Measurements from ENCODE around the gene VKORC1. TPM values are rescaled to one million over a fixed set of nuclear protein-coding genes. Genes with fewer than 3 reads are reported as not detected.

VKORC1 gene
- total RNA-seq, result 134 and 306 TPM in 2 replicates

DNA sequence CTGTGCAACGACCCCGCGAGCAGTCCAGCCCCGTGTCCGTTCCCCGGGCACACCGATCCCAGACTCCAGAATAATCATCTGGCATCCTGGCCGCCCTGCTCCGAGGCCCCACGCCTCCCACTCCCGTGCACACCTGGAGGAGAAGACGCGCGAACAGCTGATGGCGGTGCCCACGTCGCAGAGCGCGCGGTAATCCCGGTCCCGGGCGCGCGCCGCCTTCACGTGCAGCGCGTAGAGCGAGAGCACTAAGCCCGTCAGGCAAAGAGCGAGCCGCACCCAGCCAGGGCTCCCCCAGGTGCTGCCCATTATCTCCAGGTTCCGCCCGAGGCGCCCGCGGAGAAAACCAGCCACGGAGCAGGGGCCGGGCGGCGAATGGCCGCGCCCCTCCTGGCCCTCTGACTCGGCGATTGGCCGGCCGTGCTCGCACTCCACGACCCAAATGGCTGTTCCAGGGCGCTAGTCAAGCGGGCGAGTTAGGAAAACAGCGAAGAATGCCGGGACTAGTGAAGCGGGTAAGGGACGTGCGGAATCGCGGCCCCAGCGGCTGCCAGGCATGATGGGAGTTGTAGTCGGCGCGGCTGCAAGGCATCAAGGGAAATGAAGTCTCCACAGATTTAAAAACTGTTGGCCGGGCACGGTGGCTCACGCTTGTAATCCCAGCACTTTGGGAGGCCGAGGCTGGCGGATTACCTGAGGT, at the start of gene VKORC1:
VKORC1 (minus strand) TSS at position 374 of the 697 bp plus-strand sequence; CDS start at position 306, 68 bp downstream.

DNA sequence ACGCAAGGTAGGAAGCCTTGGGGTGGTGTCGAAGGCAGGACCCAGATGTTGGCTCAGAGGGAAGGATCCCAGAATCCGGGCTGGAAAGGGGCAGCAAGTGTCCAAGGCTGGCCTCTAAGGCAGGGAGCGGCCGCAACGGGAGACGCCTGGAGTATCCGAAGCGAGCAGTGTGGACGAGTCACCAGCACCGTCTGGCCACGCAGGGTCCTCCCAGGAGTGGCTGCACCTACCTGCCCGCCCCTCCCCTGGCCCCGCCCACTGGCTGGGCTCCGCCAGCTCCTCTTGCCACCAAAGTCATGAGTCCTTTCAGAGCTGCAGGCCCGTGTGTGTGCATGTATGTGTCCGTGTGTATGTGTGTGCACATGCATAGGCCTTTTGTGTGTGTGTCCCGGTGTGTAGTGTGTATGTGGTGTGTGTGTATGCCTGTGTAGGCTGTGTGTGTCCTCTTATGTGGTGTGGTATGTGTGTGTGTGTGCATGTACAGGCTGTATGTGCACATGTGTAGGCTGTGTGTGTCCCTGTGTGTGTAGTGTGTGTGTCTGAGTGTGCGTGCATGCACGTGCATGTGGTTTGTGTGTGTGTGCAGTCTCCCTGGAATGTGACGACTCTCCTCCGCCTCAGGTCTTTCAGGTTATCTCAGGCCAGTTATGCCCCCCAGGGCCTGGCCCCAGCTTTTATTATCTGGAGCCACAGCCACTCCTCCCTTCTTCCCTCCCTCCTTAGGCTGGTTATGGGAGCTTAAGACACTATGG, 41.1 kb upstream of the VKORC1 start, which contains the start of gene PRSS8:
PRSS8 (minus strand) TSS at position 193 of the 752 bp plus-strand sequence. CDS start 229 bp downstream, outside the sequence.

DNA sequence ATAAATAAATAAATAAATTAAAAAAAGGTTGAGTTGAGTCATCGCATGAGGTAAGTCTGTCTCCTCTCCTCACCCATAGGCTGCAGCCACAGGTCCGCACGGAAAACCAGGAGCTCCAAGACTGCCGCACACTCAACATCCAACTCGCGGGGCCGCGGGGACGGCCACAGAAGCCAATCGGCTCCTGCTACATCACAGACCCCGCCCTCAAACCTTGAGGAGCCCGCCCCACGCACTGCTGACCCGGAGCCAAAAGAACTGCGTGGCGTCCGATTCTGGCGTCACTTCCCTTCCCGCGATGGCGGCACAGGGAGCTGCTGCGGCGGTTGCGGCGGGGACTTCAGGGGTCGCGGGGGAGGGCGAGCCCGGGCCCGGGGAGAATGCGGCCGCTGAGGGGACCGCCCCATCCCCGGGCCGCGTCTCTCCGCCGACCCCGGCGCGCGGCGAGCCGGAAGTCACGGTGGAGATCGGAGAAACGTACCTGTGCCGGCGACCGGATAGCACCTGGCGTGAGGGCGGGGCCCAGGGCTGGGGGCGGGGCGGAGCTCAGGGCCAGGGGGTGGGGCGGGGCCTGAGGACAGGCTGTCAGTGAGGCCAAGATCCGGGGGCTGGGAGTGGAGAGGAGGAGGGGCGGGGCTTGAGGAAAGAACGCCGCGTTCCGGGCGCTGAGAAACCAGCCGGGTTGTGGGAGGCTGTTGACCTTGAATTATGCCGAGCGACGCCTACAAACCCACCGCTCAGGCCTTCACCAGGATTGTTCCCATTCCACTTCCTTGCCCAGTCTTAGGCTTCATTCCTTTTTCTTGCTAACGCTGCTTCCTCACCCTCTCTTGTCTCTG, 23.0 kb upstream of the VKORC1 start, which contains the start of gene KAT8:
KAT8 (plus strand) TSS at position 281 of the 839 bp plus-strand sequence; CDS start at position 299, 18 bp downstream.

DNA sequence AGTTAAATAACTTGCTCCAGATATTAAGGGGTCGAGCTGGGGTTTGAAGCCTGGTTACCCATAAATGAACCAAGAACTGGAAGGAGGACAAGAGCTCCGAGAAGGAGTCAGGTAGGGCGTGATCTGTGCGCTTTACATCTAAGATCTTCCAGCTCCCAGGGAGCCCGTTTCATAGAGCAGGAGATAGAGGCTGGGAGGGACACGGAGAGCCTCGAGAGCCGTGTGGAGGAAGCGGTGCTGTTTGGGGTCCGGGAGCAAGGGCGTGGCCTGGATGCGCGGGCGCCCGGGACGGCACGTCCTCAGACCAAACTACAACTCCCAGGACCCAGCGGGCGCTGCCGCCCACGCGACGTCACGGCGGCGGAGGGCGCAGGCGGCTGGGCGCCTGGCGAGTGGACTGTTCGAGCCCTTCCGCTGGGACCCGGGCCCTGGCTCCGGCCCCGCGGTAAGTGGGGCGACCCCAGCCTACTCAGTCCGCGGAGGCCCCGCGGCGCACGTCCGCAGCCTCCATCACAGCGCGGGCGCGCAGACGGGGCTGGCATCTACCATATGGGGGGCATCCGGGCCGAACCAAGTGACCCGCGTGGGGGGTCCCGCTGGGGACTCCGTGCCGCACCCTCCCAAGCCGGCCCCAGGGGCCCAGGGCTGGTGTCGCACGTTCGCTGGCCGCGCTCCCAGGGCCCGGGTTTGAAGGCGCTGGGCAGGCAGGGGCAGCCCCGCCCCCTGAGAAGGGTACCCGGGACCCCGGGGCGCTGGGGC, 13.6 kb upstream of the VKORC1 start, which contains the start of gene BCKDK:
BCKDK (plus strand) TSS at position 352 of the 759 bp plus-strand sequence. CDS start 838 bp downstream, outside the sequence.

DNA sequence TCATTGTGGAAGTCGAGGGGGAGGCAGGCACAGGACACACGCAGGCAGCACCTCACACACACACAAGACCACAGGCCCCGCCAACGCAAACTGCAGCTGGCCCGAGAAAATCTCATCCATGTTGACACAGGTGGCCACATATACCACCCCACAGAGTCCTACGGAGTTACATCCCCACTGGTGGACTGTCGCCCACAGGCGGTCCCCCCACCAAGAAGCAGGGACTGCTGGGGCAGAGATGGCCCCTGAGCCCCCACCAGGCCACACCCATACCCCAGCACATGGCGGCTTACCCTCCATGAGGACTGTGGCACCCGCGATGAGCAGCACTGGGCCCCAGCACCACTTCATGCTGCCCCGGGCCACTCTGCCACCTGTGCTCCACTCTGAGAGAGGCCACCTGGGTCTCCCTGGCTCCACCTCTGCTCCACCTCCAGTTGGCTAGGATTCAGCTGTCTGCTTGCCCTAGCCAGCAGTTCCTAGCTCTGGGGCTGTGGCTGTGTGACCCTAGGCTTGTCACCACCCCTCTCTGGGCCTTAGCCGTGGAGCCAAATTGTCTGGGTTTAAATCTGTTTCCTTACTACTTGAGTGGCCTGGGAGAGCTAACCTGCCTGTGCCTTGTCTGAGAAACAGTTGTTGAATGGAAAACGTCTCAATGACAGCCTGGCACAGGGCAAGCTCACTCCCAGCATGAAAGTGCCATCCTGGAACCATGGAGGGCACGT, 6.0 kb downstream of the VKORC1 start, which contains the start of gene PRSS53:
PRSS53 (minus strand) TSS at position 485 of the 725 bp plus-strand sequence; CDS start at position 351, 134 bp downstream.

DNA sequence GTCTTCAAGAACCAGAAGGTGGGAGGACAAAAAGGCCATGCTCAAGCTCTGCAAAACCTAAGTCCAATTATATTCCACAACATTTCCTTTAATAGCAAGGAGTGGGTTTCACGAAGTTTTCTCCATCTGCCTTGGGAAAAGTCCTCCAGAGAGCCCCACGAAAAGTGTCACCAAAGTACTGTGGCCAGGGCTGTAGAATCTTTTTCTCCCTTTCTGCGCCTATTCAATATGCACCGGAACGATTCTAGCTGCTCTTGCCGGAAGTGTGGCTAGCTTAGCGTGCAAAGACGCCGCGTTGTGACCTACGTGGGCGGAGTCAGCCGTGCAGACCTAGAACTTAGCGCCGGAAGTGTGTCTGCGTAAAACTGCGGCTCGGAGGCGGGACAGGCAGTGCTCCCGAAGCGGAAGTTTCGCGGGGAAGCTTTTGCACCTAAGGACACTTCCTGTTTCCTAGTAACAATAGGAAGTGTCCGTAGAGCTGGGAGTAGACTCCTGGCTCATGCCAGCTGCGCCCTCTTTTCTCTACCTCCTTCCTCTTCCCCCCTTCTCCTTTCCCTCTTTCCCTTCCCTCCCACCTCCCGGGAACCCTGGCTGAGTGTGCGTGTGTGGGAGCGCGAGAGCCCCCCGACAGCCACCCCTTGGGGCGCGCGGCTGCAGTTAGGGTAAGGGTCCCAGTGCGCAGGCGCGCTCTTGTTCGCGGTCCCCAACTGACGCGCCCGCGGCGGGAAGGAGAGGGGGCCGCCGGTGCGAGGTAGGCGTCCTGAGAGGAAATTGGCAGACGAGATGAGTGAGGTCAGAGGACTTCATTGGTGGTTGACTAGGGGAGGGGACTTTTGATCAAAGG, 20.4 kb downstream of the VKORC1 start, which contains the start of the genes ZNF646 and ZNF668:
ZNF646 (plus strand) TSS at position 453 of the 844 bp plus-strand sequence. CDS start 1,903 bp downstream, outside the sequence.
ZNF668 (minus strand) TSS at position 271 of the 844 bp plus-strand sequence. CDS start 9,781 bp downstream, outside the sequence.

Other genes starting within 250 kb of the VKORC1 start
- gene BCL7C, start 200.7 kb downstream of the VKORC1 start, total RNA-seq, result 28.5 and 51.0 TPM in 2 replicates
- gene CTF1, start 198.2 kb downstream of the VKORC1 start, total RNA-seq, result 1.2 and 1.7 TPM in 2 replicates
- 13.5 and 17.1 TPM in 2 replicates for gene FBXL19, start 171.2 kb downstream of the VKORC1 start, total RNA-seq
- gene ORAI3, start 145.7 kb downstream of the VKORC1 start, total RNA-seq, result 21.9 and 50.5 TPM in 2 replicates
- 0.96 and 1.4 TPM in 2 replicates for gene SETD1A, start 137.0 kb downstream of the VKORC1 start, total RNA-seq
- gene HSD3B7, start 109.6 kb downstream of the VKORC1 start, total RNA-seq, result 12.8 and 17.5 TPM in 2 replicates
- gene STX1B, start 84.2 kb downstream of the VKORC1 start, total RNA-seq, result 0.19 and 0.28 TPM in 2 replicates
- 17.8 and 19.6 TPM in 2 replicates for gene STX4, start 61.2 kb downstream of the VKORC1 start, total RNA-seq
- gene ZNF668, start 20.6 kb downstream of the VKORC1 start, total RNA-seq, result 6.2 and 10.9 TPM in 2 replicates
- 12.7 and 14.6 TPM in 2 replicates for gene ZNF646, start 20.4 kb downstream of the VKORC1 start, total RNA-seq
- gene PRSS53, start 5.9 kb downstream of the VKORC1 start, total RNA-seq, result 1.9 and 5.4 TPM in 2 replicates
- 18.0 and 24.2 TPM in 2 replicates for gene BCKDK, start 13.6 kb upstream of the VKORC1 start, total RNA-seq
- 29.7 and 35.2 TPM in 2 replicates for gene KAT8, start 22.9 kb upstream of the VKORC1 start, total RNA-seq
- gene PRSS8, start 40.9 kb upstream of the VKORC1 start, total RNA-seq, result not detected in 2 replicates
- 0.38 and 0.85 TPM in 2 replicates for gene PRSS36, start 55.3 kb upstream of the VKORC1 start, total RNA-seq
- gene FUS, start 85.3 kb upstream of the VKORC1 start, total RNA-seq, result 37.8 and 90.7 TPM in 2 replicates
- gene PYCARD, start 108.0 kb upstream of the VKORC1 start, total RNA-seq, result 26.2 and 40.5 TPM in 2 replicates
- under 0.01 TPM in 1 of 2 replicates, not detected in the other for gene TRIM72, start 119.3 kb upstream of the VKORC1 start, total RNA-seq
- gene PYDC1, start 122.3 kb upstream of the VKORC1 start, total RNA-seq, result not detected in 2 replicates
- gene ITGAM, start 165.2 kb upstream of the VKORC1 start, total RNA-seq, result under 0.01 TPM in 1 of 2 replicates, not detected in the other

Measured in regular cardiac myocyte (primary cell).